ENCODE results near the gene KBTBD12.

KBTBD12 gene

GRCh38 chr3:127949446-127950055 is 34.5 kb downstream of the KBTBD12 start:
- in situ Hi-C loops (cut with HindIII; ENCODE audit: low pct_ligation_motif_present, low sequenced_read_pairs) = no loop called here
- Histone ChIP-seq H3K36me3 (replicated peaks) (no peaks in the 10 kb centered on the region), H3K4me3 (ENCODE audit: low read depth, low read length) (no peak overlapping the region), H3K27me3 (replicated peaks) (no peaks in the 10 kb centered on the region), H3K27ac (no peak overlapping the region)
- no peak for DNase-seq
- no peak for TF ChIP-seq CTCF (IDR thresholded peaks at IDR 0.05; ENCODE audit: low read depth, low read length, missing control alignments)

GRCh38 chr3:127951276-127951675 is 36.2 kb downstream of the KBTBD12 start:
- no peak for TF ChIP-seq CTCF (IDR thresholded peaks at IDR 0.05; ENCODE audit: low read depth, low read length, missing control alignments)
- H3K36me3 ChIP-seq (replicated peaks) = no peaks in the 10 kb centered on the region
- no peak overlapping the region for H3K4me3 ChIP-seq (ENCODE audit: low read depth, low read length)
- peak; percentile 32 for DNase-seq
- in situ Hi-C loops (cut with HindIII; ENCODE audit: low pct_ligation_motif_present, low sequenced_read_pairs) = no loop called here
- no peaks in the 10 kb centered on the region for H3K27me3 ChIP-seq (replicated peaks)
- no peak overlapping the region for H3K27ac ChIP-seq

- in situ Hi-C loops (cut with HindIII; ENCODE audit: low pct_ligation_motif_present, low sequenced_read_pairs) = no loop called here
- TF ChIP-seq CTCF (IDR thresholded peaks at IDR 0.05; ENCODE audit: low read depth, low read length, missing control alignments) = no peak
- DNase-seq = no peak
Measured at GRCh38 chr3:127953091-127954035, 38.3 kb downstream of the KBTBD12 start.

GRCh38 chr3:127954640-127955039 is 39.6 kb downstream of the KBTBD12 start:
- DNase-seq = no peak
- Histone ChIP-seq H3K36me3 (replicated peaks) (no peaks in the 10 kb centered on the region), H3K27ac (no peak overlapping the region), H3K27me3 (replicated peaks) (no peaks in the 10 kb centered on the region), H3K4me3 (ENCODE audit: low read depth, low read length) (no peak overlapping the region)
- TF ChIP-seq CTCF (IDR thresholded peaks at IDR 0.05; ENCODE audit: low read depth, low read length, missing control alignments) = no peak
- in situ Hi-C loops (cut with HindIII; ENCODE audit: low pct_ligation_motif_present, low sequenced_read_pairs) = no loop called here

More at GRCh38 chr3:127953091-127954035, 38.3 kb downstream of the KBTBD12 start:
- Histone ChIP-seq H3K27ac (no peak overlapping the region), H3K4me3 (ENCODE audit: low read depth, low read length) (no peak overlapping the region), H3K27me3 (replicated peaks) (no peaks in the 10 kb centered on the region), H3K36me3 (replicated peaks) (no peaks in the 10 kb centered on the region)

- Histone ChIP-seq H3K27ac (no peak overlapping the region), H3K36me3 (replicated peaks) (no peaks in the 10 kb centered on the region), H3K4me3 (ENCODE audit: low read depth, low read length) (no peak overlapping the region), H3K27me3 (replicated peaks) (no peaks in the 10 kb centered on the region)
- in situ Hi-C loops (cut with HindIII; ENCODE audit: low pct_ligation_motif_present, low sequenced_read_pairs) = no loop called here
- DNase-seq = no peak
- TF ChIP-seq CTCF (IDR thresholded peaks at IDR 0.05; ENCODE audit: low read depth, low read length, missing control alignments) = no peak
Measured at GRCh38 chr3:127955728-127956127, 40.7 kb downstream of the KBTBD12 start.
